Stimulated activated CD4-positive, alpha-beta T cell treated with anti-CD3 and anti-CD28 coated beads, Interleukin-15, amount 100 ng/mL, for 48 hours (primary cell): Measurements from ENCODE around the gene THSD8.
A peak's percentile ranks its signal among the peaks of the same experiment; 100 is the strongest.

ENCODE experiments used
- DNase-seq, 2 donors: peaks; one replicate each; pipeline ENCODE4 v3.0.0-alpha.2; 2020; ENCODE audit warnings: low read depth in 2 of 2

THSD8 gene

DNA sequence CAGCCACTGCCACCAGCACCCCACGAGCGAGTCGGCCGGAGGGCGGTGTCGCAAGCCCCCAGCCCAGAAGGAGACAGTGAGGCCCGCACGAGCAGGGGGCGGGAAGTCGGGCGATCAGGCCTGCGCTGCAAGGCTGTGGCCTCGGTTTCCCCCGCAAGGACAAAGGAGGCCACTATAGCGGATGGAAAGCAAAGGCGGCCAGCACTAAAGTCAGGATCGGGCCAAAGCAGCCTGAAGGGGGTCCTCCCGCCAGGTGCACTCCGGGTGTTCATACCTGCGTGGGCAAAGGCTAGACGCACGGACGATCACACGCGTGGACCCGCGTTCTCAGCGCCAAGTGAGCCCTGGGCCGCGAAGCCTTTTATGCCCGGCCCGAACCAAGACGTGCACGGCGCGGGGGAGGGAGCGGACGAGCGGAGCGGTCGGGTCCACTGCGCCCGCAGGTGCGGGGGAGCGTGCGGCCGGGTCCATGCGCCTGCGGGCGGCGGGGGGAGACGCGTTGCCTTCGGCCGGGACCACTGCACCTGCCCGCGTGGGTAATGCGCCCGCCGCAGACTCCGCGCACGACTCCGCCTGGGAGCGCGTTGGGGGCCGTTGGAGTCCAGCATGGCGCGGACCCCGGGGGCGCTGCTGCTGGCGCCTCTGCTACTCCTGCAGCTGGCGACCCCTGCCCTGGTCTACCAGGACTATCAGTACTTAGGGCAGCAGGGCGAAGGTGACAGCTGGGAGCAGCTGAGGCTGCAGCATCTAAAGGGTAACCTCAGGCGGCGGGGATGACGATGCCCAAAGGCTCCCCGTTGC lies at the start of gene THSD8, which contains the start of gene PRDX2:
TSS of gene THSD8 (plus strand) at position 604 of the 801 bp plus-strand sequence. CDS start at position 607, 3 bp downstream.
TSS of gene PRDX2 (minus strand) at position 335 of the 801 bp plus-strand sequence. CDS start 539 bp downstream, outside the sequence.
- peak; percentile 64 to 74 for DNase-seq

DNA sequence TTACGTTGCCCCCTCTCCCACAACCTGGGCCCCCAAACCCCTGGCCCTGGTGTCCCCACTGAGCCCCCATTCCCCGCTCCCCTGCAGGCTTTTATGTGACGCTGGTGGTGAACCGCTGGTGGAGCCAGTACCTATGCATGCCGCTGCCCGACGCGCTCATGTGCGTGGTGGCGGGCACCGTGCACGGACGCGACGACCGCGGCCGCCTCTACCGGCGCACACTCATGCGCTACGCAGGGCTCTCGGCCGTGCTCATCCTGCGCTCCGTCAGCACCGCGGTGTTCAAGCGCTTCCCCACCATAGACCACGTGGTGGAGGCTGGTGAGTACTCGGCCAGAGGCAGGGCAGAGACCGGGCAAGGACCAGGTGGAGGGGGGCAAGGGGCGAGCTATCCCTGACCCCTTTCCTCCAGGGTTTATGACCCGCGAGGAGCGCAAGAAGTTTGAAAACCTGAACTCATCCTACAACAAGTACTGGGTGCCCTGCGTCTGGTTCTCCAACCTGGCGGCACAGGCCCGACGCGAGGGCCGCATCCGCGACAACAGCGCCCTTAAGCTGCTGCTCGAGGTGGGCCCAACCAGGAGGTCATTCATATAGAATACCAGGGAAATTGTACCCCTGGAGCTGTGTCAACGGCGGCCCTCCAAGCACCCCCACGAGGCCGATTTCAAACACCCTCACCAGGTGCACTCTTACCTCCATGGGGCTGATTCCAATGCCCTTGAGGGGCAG lies 47.2 kb upstream of the THSD8 start:
- no peak for DNase-seq

DNA sequence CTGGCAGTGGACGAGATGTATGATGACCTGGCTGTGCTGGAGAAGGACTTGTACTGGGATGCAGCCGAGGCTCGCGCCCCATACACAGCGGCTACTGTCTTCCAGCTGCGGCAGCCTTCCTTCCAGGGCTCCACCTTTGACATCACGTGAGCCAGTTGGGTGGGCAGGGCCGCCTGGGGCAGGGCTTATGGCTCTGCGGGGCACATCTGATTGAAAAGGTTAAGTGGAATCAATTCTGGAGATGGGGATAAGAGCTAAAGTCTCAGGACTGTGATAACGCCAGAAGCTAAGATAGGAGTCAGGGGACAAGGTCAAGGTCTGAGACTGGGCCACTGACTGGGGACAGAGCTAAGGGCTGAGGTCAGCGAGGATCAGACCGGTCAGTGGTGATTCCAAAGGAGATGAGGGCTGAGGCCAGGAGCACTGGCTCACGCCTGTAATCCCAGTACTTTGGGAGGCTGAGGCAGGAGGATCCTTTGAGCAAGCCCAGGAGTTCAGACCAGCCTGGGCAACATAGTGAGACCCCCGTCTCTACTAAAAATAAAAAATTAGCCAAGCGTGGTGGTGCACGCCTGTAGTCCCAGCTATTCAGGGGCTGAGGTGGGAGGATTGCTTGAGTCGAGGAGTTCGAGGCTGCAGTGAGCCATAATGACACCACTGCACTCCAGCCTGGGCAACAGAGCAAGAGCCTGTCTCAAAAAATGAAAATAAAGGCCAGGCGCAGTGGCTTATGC lies 45.6 kb upstream of the THSD8 start:
- no peak for DNase-seq

DNA sequence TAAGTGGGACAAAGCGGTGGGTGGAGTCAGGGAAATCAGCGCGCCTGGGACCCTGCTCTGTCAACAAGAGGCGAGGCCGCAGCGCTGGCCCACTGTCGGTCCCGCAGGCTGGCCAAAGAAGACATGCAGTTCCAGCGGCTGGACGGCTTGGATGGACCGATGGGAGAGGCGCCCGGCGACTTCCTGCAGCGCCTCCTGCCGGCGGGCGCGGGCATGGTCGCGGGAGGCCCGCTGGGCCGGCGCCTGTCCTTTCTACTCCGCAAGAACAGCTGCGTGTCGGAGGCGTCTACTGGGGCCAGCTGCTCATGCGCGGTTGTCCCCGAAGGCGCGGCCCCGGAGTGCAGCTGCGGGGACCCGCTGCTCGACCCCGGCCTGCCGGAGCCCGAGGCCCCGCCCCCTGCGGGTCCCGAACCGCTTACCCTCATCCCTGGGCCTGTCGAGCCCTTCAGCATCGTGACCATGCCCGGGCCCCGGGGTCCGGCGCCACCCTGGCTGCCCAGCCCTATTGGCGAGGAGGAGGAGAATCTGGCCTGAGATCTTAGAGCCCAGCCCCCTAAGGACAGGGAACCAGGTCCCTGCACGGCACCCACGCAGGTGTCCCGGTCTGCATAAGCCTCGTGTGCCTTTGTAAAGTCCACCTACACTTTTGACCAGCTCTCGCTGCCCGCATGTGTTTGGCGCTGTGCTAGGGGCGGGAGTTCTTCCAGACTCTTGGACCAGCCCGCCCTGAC lies 44.2 kb upstream of the THSD8 start:
- DNase-seq, result peak in 1 of 2 donors; percentile 55

DNA sequence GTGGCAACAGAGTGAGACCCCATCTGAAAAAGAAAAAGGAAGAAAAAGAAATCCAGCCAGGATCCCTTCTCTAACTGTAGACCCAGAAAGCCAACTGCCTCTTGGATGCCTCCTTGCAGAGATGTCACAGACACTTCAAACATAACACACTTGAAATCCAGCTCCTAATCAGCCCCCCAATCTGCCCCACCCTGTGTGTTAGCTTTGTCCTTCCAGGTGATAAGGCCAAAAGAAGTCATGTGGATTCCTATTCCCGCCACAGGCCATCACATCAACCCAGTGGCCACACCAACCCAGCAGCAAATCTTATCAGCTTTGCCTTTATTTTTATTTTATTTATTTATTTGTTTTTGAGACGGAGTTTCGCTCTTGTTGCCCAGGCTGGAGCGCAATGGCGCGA lies 42.2 kb upstream of the THSD8 start:
- no peak for DNase-seq

DNA sequence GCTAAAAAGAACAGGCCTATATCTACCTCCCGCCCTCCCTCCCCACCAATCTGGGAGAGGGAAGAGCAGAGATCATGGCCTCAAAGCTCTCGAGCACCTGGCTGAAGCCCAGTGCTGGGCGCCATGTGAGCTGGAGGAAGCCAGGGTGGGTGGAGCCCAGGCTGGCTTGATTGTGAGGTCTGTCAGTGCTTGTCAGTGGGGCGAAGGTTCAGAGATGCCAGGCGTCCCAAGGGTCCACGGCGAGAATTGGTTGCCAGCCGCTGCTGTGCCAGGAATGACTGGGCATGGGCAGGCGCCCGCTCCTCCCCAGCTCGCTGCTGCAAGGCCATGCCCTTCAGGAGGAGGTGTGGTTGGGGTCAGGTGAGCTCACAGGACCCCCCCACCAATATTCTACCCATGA lies 38.8 kb upstream of the THSD8 start:
- DNase-seq, result no peak

DNA sequence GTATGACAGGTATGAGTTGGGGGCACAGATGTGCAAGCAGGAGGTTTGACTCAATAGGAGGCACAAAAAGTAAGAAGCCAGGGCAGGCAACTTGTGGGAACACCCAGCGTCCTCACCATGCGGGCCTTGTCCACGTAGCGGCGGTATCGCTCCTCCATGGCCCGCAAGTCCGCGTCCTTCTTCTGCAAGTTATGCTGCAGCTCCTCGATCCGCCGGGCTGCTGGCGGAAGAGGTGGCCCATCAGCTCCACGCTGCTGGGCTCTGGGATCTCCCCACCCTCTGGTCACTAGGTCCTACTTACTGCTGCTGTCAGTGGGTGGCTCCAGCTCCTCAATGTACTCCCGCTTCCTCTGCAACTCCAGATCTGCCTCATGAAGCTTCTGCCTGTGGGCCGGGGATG lies 37.2 kb upstream of the THSD8 start:
- DNase-seq, result no peak

DNA sequence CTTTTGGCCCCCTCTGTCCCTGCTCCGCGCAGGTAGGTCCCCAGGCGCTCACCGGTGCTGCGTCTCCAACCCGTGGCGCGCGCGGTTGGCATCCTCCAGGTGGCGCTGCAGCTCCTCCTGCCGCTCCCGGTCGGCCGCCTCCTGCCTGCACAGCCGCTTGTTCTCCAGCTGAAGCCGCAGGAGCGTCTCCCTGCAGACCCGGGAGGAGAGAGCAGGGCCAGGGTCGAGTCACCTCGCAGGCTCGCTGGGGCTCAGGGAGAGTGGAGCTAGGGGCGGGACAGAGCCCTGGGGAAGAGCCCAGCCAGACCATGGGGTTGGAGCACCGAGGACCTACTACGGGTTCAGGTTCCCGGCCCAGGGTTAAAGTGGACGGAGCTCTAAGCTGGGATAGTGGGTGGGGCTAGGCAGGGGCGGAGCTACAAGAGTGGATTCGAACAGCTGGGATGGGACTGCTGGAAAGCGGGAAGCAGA lies 35.8 kb upstream of the THSD8 start:
- peak in 1 of 2 donors; percentile 82 for DNase-seq

DNA sequence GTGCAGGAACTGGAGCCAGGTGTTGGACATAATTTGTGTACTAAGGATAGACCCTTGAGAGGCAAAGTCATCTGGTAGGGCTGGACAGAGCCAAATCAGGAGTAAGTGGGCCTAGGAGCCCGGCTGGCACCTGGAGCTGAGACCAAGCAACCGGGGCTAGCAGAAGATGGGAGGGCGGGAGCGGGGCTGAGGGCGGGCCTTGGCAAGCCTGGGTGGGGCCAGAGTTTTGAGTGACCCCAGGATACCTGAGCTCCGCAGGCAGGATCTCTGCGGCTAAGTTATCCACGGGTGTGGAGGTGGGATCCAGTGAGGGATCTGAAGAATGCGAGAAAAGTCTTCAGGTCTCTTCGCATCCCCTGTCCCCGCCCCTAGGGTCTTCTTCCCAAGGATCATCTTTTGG lies 34.7 kb upstream of the THSD8 start:
- no peak for DNase-seq

DNA sequence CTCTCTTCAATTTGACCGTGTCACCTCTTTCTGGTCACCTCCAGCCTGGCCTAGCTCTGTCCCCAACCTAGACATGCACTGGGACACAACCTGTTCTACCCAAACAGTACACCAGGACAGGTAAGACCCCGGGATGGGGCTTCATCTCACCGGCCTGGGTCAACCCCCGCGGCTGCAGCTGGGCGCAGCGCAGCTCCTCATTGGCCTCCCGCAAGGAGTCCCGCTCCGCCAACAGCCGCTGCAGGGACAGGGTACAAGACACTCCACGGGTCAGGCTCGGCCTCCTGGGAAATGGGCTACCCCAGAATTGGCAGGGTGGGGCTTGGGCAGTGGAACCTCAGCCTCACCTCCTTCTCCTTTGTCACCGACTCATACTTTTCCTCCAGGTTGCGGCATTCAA lies 34.2 kb upstream of the THSD8 start:
- no peak for DNase-seq

DNA sequence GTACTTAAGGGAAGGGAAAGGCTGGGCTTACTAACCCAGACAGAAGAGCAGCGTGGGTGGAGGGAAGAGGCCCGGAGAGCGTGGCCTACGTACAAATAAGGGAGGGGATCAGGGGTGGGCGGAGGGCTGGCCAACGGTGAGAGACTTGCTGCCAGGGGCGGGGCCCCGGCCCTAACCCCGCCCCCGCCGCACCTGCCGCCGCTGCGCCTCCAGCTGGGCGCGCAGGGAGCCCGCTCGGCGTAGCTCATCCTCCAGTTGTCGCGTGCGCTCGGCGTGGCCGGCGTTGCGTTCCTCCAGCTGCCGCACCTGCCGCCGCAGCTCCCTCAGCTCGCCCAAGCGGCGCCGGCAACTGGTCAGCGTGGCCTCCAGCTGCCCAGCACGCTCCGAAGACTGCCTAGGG lies 32.2 kb upstream of the THSD8 start:
- DNase-seq, result peak in 1 of 2 donors; percentile 56

DNA sequence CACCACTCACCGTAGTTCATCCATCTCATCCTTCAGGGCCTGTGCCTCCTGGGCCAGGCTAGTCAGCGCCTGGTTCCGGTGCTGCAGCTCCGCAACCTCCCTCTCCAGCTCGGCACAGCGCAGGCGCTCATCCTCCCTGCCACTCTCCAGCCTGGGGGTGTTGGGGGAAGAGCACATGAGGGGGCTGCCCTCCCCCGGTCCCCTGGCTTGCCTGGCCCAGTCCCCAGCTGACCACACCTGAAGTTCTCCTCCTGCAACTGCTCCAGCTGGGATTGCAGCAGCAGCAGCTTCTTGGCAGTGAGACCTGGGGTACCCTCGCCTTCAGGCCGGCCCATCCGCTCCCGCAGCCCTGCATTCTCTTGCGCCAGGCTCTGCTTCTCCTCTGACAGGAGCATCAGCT lies 30.9 kb upstream of the THSD8 start:
- no peak for DNase-seq

DNA sequence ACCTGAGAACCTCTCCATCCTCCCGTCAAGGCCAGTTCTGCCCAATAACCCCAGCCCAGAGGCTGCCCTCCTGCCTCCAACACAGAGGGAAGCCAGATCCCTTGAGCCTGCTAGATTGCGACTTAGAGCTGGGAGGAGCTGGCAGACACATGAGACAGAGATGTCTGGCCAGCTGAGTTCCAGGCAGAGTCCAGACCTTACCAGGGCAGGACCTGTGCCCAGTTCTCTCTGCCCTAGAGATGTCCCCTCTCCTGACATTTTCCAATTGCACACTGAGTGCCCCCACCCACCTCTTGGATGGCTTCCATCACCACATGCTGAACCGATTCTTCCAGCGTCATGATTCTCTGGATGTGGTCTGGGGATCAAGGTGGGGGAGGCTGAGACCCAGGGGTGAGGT lies 29.5 kb upstream of the THSD8 start:
- no peak for DNase-seq

DNA sequence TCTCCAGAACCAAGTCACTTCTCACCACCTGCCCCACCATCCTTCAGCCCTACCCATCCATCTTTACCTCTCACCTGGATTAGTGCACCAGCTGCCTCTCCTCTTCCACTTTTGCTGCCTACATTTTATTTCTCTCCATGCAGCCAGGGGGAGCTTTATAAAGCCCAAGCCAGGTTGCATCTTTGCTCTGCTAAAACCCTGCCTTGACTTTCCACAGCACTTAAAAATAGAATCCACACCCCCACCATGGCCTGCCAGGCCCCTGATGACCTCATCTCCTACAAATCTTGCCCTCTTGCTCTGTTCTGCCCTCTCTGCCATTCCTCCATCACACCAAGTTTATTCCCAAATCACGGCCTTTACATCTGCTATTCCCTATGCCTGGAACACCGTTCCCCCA lies 28.3 kb upstream of the THSD8 start:
- no peak for DNase-seq

DNA sequence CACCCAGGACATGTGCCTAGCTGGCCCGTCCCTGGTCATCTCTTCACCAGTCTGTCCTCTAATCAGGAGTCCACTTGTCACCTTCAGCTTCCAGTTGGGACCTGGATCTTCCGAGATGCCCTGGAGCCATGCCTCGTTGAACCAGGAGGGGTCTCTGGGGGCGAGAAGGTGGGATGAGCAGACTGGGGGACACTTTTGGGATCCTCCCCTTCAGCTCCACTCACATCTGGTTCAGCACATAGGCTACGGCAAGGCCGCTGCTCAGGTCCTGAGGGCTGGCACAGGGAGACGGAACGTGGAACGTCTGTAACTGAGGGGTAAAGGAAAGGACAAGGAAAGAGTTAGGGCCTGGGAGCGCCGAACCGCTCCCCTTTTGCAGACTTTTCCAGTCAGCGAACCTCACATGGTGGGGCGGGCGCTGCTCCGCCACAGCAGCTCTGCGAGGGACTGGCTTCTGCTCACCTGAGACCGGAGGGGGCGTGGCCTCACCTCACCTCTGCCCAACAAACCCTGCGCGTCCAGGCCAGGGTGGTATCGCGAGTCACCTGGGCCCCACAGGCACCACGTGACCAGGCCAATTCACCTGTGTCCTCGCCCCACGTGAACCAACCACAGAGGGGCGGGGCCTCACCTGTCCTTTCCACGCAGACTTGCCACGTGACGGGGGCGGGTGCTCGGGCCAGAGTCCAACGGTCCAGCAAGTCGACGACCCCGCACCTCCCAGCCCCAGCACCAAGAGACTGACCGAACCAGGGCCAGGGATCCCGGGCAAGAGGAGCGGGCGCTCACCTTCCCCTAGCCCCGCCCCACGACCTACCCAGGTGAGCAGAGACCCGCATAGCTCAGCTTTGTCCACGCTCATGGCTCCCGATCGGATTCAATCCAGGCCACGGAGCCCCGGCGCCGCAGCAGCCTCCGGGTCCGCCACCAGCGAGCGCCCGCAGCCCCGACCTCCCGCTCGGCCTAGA lies 27.0 kb upstream of the THSD8 start, which contains the start of gene HOOK2:
TSS of gene HOOK2 (minus strand) at position 965 of the 968 bp plus-strand sequence. CDS start at position 862, 103 bp downstream.
- no peak for DNase-seq

DNA sequence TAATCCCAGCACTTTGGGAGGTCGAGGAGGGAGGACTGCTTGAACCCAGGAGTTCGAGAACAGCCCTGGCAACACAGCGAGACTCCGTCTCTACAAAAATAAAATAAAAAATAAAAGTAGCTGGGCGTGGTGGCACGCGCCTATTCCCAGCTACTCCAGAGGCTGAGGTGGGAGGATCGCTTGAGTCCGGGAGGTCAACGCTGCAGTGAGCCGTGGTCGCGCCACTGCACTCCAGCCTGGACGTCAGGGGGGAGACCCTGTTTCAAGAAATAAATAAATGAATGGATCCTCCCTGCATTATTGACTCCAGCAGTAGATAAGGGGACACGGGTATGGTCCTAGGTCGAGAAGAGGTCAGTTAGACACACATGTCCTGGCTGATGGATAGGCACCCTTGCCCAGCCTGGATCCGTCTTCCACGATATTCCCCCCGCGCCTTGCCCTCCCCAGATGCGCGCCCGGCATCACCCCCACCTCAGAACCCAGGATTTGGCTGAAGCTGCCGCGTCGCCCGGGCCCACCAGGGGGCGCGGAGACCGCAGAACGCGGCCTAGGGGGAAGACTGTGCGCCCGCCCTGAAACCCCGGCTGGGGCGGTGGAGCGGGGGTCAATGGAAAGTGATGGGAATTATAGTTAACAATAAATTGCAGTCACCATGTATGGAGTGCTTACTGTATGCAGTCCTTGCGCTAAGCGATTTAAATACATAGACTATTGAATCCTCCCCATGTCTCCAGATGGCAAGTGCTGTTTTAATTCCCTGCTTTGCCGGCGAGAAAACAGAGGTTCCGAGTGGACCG lies 24.5 kb upstream of the THSD8 start:
- peak in 1 of 2 donors; percentile 83 for DNase-seq

DNA sequence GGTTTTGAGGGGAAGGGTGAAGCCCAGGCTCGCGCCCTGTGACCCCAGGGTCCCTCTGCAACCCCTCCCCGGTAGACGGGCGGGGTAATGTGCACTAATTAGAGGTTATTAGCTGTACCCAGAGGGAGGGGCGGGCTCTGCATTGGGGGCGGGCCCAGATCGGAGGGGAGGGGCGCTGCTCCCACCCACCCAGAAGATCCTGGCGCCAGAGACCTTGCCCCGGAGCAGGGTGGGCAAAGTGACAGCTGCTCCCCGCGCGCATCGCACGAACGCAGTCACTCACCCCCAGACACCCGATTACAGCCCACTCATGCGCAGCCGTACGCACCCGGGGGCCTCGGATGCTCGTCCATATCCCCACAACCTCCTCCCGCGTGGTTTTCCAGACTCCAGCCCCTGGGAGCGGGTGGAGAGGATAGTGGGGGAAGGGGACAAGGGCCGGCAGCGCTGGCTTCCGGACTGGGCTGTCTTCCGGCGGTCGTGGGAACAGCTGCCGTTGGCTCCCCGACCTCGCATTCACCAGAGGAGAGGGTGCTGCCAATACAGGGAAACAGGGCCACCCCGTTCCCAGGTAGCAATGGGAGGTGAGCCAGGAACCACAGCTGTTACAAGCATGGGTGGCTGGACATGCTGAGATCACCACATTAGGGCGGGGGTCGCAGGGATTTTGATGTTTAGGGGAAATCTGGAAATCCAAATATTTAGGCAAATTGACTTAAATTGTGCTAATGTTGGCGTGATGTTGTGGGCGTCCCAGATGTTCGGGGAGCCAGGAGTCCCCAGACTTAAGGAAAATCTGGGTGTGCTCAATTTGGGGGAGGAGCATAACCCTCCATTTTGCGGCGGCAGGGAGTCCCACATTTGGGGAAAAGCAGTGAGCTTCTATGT lies 23.6 kb upstream of the THSD8 start:
- no peak for DNase-seq

DNA sequence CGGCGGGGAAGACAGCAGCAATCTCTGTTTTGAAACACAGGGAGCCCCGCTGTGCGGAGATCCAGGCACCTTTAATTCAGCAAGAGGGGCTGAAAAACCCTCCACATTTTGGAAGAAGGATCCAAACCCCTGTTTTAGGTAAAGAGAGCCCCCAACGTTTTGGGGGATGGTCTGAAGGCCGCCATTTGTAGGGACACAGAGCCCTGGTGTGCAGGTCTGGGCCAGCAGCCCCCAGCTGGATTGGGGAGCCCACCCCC lies 23.0 kb upstream of the THSD8 start:
- DNase-seq, result no peak
